ENCODE results near the gene NRDC. TPM values are rescaled to one million over a fixed set of nuclear protein-coding genes. Genes with fewer than 3 reads are reported as not detected.
"Not testable (repeated sequence)": the region's sequence is repeated elsewhere in the genome, so short reads cannot be mapped to it uniquely, and the experiment has no call there.

NRDC gene
- total RNA-seq, 4 donors from 2014 or later: 35.1 to 83.7 (median 64.1) TPM

DNA sequence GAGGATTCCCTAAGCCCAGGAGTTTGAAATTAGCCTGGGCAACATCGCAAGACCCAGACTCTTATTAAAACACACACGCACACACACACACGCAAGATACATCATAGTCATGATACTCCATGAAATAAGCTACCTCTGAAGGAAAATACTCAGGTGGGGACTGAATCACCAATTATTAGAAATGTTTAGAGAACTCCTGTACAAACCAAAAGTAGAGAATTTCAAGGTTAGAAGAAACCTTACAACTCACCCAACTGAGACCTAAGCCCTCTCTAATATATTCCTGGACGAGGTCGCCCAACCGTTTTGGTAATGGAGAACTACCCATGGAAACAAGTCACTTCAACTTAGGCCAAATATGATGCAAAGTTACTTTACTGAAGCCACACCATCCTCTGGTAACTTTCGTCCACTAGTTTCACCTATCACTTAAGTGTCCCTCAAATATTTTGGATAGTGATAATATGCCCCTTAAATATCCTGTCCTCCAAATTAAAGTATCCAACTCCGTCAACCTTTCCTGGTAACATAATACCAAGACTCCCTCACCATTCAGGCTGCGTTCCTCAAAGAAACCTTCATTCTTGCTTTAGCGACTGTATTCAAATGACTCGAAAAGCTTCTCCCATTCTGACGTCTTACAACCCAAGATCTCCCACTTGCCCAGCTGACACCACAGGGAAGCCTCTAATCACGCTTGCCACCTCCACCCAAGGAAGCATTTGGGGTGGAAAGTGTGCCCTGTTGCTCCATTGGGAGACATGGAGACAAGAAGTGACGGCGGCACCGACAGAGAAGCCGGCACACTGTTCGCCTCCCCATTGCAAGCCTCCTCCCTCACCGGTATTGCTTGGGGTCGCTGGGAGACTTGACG lies 856 bp downstream of the NRDC start:
- H3K4me1 ChIP-seq: peaks cover 11 to 59% (median 34%) of the 10 kb centered on the region in 3 donors
- H3K4me3 ChIP-seq: peak overlapping the region; percentile 79 to 93 (median 88)
- H3K9me3 ChIP-seq: no peaks in the 10 kb centered on the region
- TF ChIP-seq POLR2A (IDR thresholded peaks at IDR 0.05): no peak
- TF ChIP-seq, protein P1, sequence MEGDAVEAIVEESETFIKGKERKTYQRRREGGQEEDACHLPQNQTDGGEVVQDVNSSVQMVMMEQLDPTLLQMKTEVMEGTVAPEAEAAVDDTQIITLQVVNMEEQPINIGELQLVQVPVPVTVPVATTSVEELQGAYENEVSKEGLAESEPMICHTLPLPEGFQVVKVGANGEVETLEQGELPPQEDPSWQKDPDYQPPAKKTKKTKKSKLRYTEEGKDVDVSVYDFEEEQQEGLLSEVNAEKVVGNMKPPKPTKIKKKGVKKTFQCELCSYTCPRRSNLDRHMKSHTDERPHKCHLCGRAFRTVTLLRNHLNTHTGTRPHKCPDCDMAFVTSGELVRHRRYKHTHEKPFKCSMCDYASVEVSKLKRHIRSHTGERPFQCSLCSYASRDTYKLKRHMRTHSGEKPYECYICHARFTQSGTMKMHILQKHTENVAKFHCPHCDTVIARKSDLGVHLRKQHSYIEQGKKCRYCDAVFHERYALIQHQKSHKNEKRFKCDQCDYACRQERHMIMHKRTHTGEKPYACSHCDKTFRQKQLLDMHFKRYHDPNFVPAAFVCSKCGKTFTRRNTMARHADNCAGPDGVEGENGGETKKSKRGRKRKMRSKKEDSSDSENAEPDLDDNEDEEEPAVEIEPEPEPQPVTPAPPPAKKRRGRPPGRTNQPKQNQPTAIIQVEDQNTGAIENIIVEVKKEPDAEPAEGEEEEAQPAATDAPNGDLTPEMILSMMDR (IDR thresholded peaks at IDR 0.05): no peak
- peaks cover 0 to 11% (median 0%) of the 10 kb centered on the region in 3 donors for H3K36me3 ChIP-seq
- WGBS, 2 donors: 13 to 20% methylated on average over 14 to 21 of the region's 21 CpGs
- peaks cover 0 to 18% (median 0%) of the 10 kb centered on the region in 4 donors for H3K27me3 ChIP-seq
- intact Hi-C loops (cut with DNase I): no loop called here
- H3K27ac ChIP-seq: peak overlapping the region; percentile 97 to 99 (median 98)
- DNase-seq: no peak

- TF ChIP-seq POLR2A (IDR thresholded peaks at IDR 0.05): no peak
- TF ChIP-seq, protein P1 (IDR thresholded peaks at IDR 0.05): no peak
- no peak overlapping the region for H3K4me3 ChIP-seq
- peaks cover 0 to 11% (median 0%) of the 10 kb centered on the region in 3 donors for H3K36me3 ChIP-seq
- no peak for DNase-seq
- H3K27ac ChIP-seq: no peak overlapping the region
- H3K4me1 ChIP-seq: peaks cover 11 to 76% (median 34%) of the 10 kb centered on the region in 3 donors
- H3K27me3 ChIP-seq: no peaks in the 10 kb centered on the region
- no peaks in the 10 kb centered on the region for H3K9me3 ChIP-seq
- intact Hi-C loops (cut with DNase I): no loop called here
Measured at GRCh38 chr1:51875836-51876235, 2.7 kb downstream of the NRDC start.

DNA sequence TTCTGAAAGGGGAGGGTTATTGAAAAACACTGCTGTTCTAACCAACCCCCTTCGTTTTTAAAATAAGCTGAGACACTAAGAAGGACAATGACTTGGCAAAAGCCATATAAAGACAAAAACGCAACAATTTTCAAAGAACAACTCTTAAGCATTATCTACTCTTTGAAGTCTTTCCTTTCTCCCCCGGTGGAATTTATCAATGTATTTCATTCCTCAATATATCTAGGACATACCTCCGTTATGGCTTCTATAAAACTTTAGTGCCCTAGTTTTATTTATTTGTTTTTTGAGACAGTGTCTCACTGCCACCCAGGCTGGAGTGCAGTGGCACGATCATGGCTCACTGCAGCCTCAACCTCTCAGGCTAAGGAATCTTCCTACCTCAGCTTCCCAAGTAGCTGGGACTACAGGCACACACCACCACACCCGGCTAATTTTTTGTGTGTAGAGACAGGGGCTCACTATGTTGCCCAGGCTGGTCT lies 3.2 kb downstream of the NRDC start:
- intact Hi-C loops (cut with DNase I): no loop called here
- 66 to 83% methylated on average over 6 of the region's 6 CpGs for WGBS, 2 donors
- Histone ChIP-seq H3K36me3 (peaks cover 0 to 11% (median 0%) of the 10 kb centered on the region in 3 donors), H3K27me3 (no peaks in the 10 kb centered on the region), H3K4me3 (peak overlapping the region in 1 of 4 donors; percentile 8), H3K27ac (no peak overlapping the region), H3K9me3 (no peaks in the 10 kb centered on the region), H3K4me1 (peaks cover 11 to 77% (median 34%) of the 10 kb centered on the region in 3 donors)
- no peak for DNase-seq
- no peak for TF ChIP-seq POLR2A (IDR thresholded peaks at IDR 0.05)
- TF ChIP-seq, protein P1 (IDR thresholded peaks at IDR 0.05): no peak

- H3K27me3 ChIP-seq; H3K9me3 ChIP-seq; intact Hi-C loops (cut with DNase I); DNase-seq; H3K27ac ChIP-seq; H3K4me3 ChIP-seq: not testable (repeated sequence)
- 100% methylated on average over 1 of the region's 1 CpG for WGBS, 2 donors
- H3K4me1 ChIP-seq: peaks cover 5 to 69% (median 29%) of the 10 kb centered on the region in 3 donors
- peaks cover 0 to 11% (median 0%) of the 10 kb centered on the region in 3 donors for H3K36me3 ChIP-seq
Measured at GRCh38 chr1:51873270-51873669, 5.3 kb downstream of the NRDC start.

GRCh38 chr1:51871351-51871975 lies 7.1 kb downstream of the NRDC start:
- no peak for DNase-seq
- Histone ChIP-seq H3K36me3 (peaks cover 0 to 11% (median 0%) of the 10 kb centered on the region in 3 donors), H3K4me3 (no peak overlapping the region), H3K27ac (no peak overlapping the region), H3K9me3 (no peaks in the 10 kb centered on the region), H3K4me1 (peaks cover 3 to 55% (median 16%) of the 10 kb centered on the region in 3 donors), H3K27me3 (no peaks in the 10 kb centered on the region)
- 91 to 93% methylated on average over 6 of the region's 6 CpGs for WGBS, 2 donors
- no peak for TF ChIP-seq POLR2A (IDR thresholded peaks at IDR 0.05)
- TF ChIP-seq, protein P1 (IDR thresholded peaks at IDR 0.05): no peak
- intact Hi-C loops (cut with DNase I): no loop called here

Measured in esophagus squamous epithelium (tissue), 5 donors.